ENCODE results near the gene CENPB.

DNA sequence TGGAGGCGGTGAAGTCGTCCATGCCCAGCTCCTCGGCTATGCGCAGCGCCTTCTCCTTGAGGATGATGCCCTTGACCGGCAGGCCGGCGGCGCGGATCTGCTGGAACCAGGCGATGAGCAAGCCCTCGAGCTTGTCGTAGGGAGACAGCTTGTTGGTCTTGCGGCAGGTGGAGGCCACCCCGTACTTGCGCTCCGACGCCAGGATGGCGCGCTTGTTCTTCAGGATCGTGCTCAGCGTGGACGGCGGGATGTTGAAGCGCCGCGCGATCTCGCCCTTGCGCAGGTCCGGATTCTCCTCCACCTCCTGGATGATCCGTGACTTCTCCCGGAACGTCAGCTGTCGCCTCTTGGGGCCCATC lies 435 bp downstream of the CENPB start:
- TF ChIP-seq CTCF (IDR thresholded peaks at IDR 0.05; ENCODE audit: low read length) (no peak), EZH2 (IDR thresholded peaks at IDR 0.05; ENCODE audit: borderline replicate concordance, low read length) (no peak)
